ENCODE data around the gene GAGE12J. TPM values are rescaled to one million over a fixed set of nuclear protein-coding genes. Genes with fewer than 3 reads are reported as not detected.

Gene GAGE12J
- total RNA-seq, 2 donors from 2014 or later = not detected

DNA sequence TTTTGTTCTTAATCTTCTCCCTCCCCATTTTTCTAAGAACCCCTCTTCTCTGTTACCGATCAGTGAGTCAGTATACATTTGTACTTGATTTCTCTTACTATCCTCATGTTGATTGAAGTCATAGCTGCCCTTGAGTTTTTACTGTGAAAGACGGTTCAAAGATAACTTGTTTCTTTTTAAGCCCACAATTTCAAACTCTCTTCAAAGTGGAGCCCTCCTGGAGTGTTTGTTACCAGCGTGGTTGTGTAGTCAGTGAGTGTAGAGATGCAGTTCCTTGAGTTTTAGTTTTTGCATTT lies 44.4 kb upstream of the GAGE12J start:
- H3K36me3 ChIP-seq (replicated peaks in 1 of 2; ENCODE audit: insufficient read depth in 1 of 2, low read depth in 2 of 2) = no peaks in the 10 kb centered on the region
- intact Hi-C loops (cut with DNase I) = no loop called here
- peaks cover 26% of the 10 kb centered on the region for H3K4me1 ChIP-seq
- no peak overlapping the region for H3K4me3 ChIP-seq
- WGBS, 2 donors = 49 to 51% methylated on average over 3 of the region's 3 CpGs
- DNase-seq (no peak), ATAC-seq (no peak)
- no peak overlapping the region for H3K27ac ChIP-seq
- H3K9me3 ChIP-seq = no peaks in the 10 kb centered on the region
- TF ChIP-seq POLR2A (IDR thresholded peaks at IDR 0.05) = no peak
- TF ChIP-seq, protein P1, sequence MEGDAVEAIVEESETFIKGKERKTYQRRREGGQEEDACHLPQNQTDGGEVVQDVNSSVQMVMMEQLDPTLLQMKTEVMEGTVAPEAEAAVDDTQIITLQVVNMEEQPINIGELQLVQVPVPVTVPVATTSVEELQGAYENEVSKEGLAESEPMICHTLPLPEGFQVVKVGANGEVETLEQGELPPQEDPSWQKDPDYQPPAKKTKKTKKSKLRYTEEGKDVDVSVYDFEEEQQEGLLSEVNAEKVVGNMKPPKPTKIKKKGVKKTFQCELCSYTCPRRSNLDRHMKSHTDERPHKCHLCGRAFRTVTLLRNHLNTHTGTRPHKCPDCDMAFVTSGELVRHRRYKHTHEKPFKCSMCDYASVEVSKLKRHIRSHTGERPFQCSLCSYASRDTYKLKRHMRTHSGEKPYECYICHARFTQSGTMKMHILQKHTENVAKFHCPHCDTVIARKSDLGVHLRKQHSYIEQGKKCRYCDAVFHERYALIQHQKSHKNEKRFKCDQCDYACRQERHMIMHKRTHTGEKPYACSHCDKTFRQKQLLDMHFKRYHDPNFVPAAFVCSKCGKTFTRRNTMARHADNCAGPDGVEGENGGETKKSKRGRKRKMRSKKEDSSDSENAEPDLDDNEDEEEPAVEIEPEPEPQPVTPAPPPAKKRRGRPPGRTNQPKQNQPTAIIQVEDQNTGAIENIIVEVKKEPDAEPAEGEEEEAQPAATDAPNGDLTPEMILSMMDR (IDR thresholded peaks at IDR 0.05) = no peak
- no peaks in the 10 kb centered on the region for H3K27me3 ChIP-seq

DNA sequence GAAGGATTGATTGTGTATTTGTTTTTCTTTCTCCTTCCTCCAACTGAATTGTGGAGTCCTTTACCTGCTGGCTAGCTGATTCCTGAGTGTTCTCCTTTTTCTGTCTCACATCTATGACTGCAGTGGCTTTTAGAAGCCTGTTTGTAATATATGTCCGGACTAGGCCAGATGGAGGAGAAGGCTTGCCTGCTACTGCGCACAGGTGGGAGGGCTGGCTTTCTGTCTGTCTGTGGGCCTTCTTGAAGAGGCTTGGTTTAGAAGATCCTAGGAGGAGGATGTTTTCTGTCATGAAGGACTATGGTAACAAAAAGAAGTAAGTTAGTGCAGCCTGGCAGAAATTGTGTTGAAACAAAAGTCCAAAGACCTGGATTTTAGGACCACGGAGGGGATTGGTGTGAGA lies 43.8 kb upstream of the GAGE12J start:
- Histone ChIP-seq H3K9me3 (no peaks in the 10 kb centered on the region), H3K36me3 (replicated peaks in 1 of 2; ENCODE audit: insufficient read depth in 1 of 2, low read depth in 2 of 2) (no peaks in the 10 kb centered on the region), H3K27ac (no peak overlapping the region), H3K4me1 (peaks cover 21% of the 10 kb centered on the region), H3K4me3 (no peak overlapping the region), H3K27me3 (no peaks in the 10 kb centered on the region)
- ATAC-seq (no peak), DNase-seq (no peak)
- no peak for TF ChIP-seq POLR2A (IDR thresholded peaks at IDR 0.05)
- TF ChIP-seq, protein P1 (IDR thresholded peaks at IDR 0.05) = no peak
- WGBS, 2 donors = 63 to 88% methylated on average over 1 of the region's 3 CpGs
- intact Hi-C loops (cut with DNase I) = no loop called here

DNA sequence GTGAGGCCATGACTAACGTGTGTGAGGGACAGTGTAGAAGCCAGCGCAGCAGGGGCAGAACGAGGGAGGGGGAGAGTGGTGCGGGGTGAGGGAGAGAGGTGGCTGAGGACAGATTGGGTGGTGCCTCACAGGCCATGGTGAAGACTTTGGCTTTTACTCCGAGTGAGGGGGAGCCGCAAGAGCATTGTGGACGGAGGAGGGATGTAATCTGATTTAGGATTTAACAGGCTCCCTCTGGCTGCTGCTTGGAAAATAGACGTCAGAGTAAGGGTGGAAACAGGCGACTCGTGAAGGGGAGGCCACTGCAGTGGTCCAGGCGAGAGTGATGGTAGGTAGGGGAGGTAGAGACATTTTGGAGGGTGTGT lies 39.2 kb upstream of the GAGE12J start:
- Histone ChIP-seq H3K27ac (no peak overlapping the region), H3K9me3 (no peaks in the 10 kb centered on the region), H3K4me1 (peaks cover under 1% of the 10 kb centered on the region), H3K36me3 (replicated peaks in 1 of 2; ENCODE audit: insufficient read depth in 1 of 2, low read depth in 2 of 2) (no peaks in the 10 kb centered on the region), H3K27me3 (no peaks in the 10 kb centered on the region), H3K4me3 (no peak overlapping the region)
- intact Hi-C loops (cut with DNase I) = no loop called here
- WGBS, 2 donors = 61 to 74% methylated on average over 10 to 11 of the region's 11 CpGs
- TF ChIP-seq POLR2A (IDR thresholded peaks at IDR 0.05) = no peak
- TF ChIP-seq, protein P1 (IDR thresholded peaks at IDR 0.05) = no peak
- no peak for ATAC-seq
- peak in 1 of 4 donors; percentile 8 for DNase-seq

DNA sequence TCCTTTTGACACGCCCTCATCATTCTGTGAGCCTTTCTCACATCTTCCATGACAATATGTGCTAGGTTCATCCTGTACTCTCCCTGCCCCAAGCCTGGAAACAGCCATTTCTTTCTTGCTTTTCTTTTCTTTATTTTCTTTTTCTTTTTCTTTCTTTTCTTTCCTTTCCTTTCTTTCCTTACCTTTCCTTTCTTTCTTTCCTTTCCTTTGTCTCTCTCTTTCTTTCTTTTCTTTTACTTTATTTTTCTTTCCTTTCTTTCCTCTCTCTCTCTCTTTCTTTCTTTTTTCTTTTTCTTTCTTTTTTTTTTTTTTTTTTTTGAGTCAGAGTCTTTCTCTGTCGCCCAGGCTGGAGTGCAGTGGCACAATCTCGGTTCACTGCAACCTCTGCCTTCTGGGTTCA lies 37.6 kb upstream of the GAGE12J start:
- Histone ChIP-seq H3K27me3 (no peaks in the 10 kb centered on the region), H3K9me3 (no peaks in the 10 kb centered on the region), H3K4me1 (no peaks in the 10 kb centered on the region), H3K27ac (no peak overlapping the region), H3K36me3 (replicated peaks in 1 of 2; ENCODE audit: insufficient read depth in 1 of 2, low read depth in 2 of 2) (no peaks in the 10 kb centered on the region), H3K4me3 (no peak overlapping the region)
- intact Hi-C loops (cut with DNase I) = no loop called here
- DNase-seq = no peak
- ATAC-seq = no peak
- TF ChIP-seq, protein P1 (IDR thresholded peaks at IDR 0.05) = no peak
- no peak for TF ChIP-seq POLR2A (IDR thresholded peaks at IDR 0.05)
- 83 to 97% methylated on average over 2 to 3 of the region's 3 CpGs for WGBS, 2 donors

DNA sequence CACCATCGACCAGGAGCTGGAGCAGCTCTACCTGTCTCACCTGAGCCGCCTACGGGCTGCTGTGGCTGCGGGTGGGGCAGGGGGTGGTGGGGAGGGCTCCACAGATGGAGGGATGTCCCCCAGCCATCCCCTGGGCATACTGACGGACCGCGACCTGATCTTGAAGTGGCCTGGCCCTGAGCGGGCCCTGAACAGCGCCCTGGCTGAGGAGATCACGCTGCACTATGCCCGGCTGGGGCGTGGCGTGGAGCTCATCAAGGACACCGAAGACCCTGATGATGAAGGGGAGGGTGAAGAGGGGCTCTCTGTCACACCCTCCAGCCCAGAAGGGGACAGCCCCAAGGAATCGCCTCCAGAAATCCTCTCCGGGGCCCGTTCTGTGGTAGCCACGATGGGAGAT lies 35.7 kb upstream of the GAGE12J start:
- Histone ChIP-seq H3K9me3 (no peaks in the 10 kb centered on the region), H3K36me3 (replicated peaks in 1 of 2; ENCODE audit: insufficient read depth in 1 of 2, low read depth in 2 of 2) (no peaks in the 10 kb centered on the region), H3K27ac (no peak overlapping the region), H3K4me1 (no peaks in the 10 kb centered on the region), H3K4me3 (no peak overlapping the region), H3K27me3 (no peaks in the 10 kb centered on the region)
- ATAC-seq (no peak), DNase-seq (no peak)
- intact Hi-C loops (cut with DNase I) = no loop called here
- TF ChIP-seq, protein P1 (IDR thresholded peaks at IDR 0.05) = no peak
- no peak for TF ChIP-seq POLR2A (IDR thresholded peaks at IDR 0.05)
- WGBS, 2 donors = 92% methylated on average over 13 of the region's 18 CpGs; no CpG with 5 or more reads in 1 of the 2 donors

Measured in body of pancreas (tissue), 4 donors.